GM12878 (cell line): Measurements from ENCODE around the gene RNU5B-1. TPM values are rescaled to one million over a fixed set of nuclear protein-coding genes. Genes with fewer than 3 reads are reported as not detected.

Experiments
- ATAC-seq: fragments of 200-7000 bp; cut with Tn5 transposase; 3 replicates; pipeline ENCODE4 v1.9.1; 2020; ENCODE audit warnings: mild to moderate bottlenecking, moderate library complexity
- BruUV-seq: library from RNA; stranded (reverse); fragments of 400-500 nt; replicated peaks from 2 replicates; lab custom pipeline; 2021; lab: Mats Ljungman, UMichigan
- CTCF ChIA-PET: fragments of 300-600 bp; sonication (Branson Sonifier 250); formaldehyde crosslinking; extraction: SDS; loops from one replicate; lab custom pipeline; 2021; ENCODE audit warnings: inconsistent platforms; lab: Yijun Ruan, JAX
- POLR2A ChIA-PET: fragments of 350-600 bp; formaldehyde crosslinking; extraction: SDS; loops from one replicate; lab custom pipeline; 2021; ENCODE audit warnings: inconsistent platforms; lab: Charles Lee
- RAD21 ChIA-PET: fragments of 300-600 bp; sonication (Branson Sonifier 250); formaldehyde crosslinking; loops from one replicate; lab custom pipeline; 2023; ENCODE audit warnings: antibody characterized with exemption; ENCODE audit not compliant: unreplicated experiment; lab: Charles Lee
- SMC1A ChIA-PET: fragments of 300-600 bp; sonication (Branson Sonifier 250); formaldehyde crosslinking; loops from one replicate; lab custom pipeline; 2023; ENCODE audit not compliant: unreplicated experiment, uncharacterized antibody; lab: Charles Lee
- DNase-seq: peaks from one replicate; pipeline ENCODE4 v3.0.0-alpha.2; 2011; ENCODE audit warnings: low read depth, low spot score
- FAIRE-seq: peaks from 3 replicates; lab custom pipeline; 2011; peaks lifted over from hg19 to GRCh38; lab: Jason Lieb, UNC
- H2AFZ ChIP-seq: 2 replicates; pipeline ENCODE4 v1.6.0; 2011; ENCODE audit warnings: low read depth, low read length, control low read depth; ENCODE audit not compliant: control insufficient read depth
- H3K27ac ChIP-seq: 2 replicates; pipeline ENCODE4 v1.5.1; 2011; ENCODE audit warnings: control low read depth; ENCODE audit not compliant: control insufficient read depth, insufficient read depth
- H3K27me3 ChIP-seq, 2 experiments: replicated peaks in 1 of 2; 2 replicates each; pipeline versions ENCODE4 v1.6.0 to v1.6.1; 2011; ENCODE audit warnings: low read length in 1 of 2; ENCODE audit not compliant: control insufficient read depth in 2 of 2, insufficient read depth in 2 of 2
- H3K36me3 ChIP-seq, 2 experiments: 2 replicates each; pipeline ENCODE4 v1.5.1; 2011; ENCODE audit warnings: low read length in 1 of 2; ENCODE audit not compliant: control insufficient read depth in 2 of 2, insufficient read depth in 2 of 2
- H3K4me1 ChIP-seq: 2 replicates; pipeline ENCODE4 v1.6.1; 2011; ENCODE audit warnings: mild to moderate bottlenecking, low read length, moderate library complexity, mixed read lengths; ENCODE audit not compliant: control insufficient read depth, insufficient read depth
- H3K4me2 ChIP-seq: 2 replicates; pipeline ENCODE4 v1.6.0; 2011; ENCODE audit warnings: control low read depth; ENCODE audit not compliant: control insufficient read depth, insufficient read depth
- H3K4me3 ChIP-seq: fragments of 200-600 bp; sonication (generic); 2 replicates; pipeline ENCODE4 v1.5.1; 2016
- H3K79me2 ChIP-seq: 2 replicates; pipeline ENCODE4 v1.6.0; 2011; ENCODE audit warnings: low read length; ENCODE audit not compliant: control insufficient read depth, insufficient read depth
- H3K9ac ChIP-seq: 2 replicates; pipeline ENCODE4 v1.8.0; 2011; ENCODE audit warnings: low read length, control low read depth, mixed read lengths; ENCODE audit not compliant: control insufficient read depth, insufficient read depth
- H3K9me3 ChIP-seq: replicated peaks from 3 replicates; pipeline ENCODE4 v1.5.1; 2011; ENCODE audit warnings: mild to moderate bottlenecking, low read length; ENCODE audit not compliant: control insufficient read depth, insufficient read depth
- H4K20me1 ChIP-seq: 2 replicates; pipeline ENCODE4 v1.6.0; 2011; ENCODE audit not compliant: control insufficient read depth, insufficient read depth
- ASH2L ChIP-seq: fragments of 300-600, 200-600 bp; sonication (generic); IDR thresholded peaks from 2 replicates; pipeline ENCODE4 v1.6.1; 2017; ENCODE audit warnings: low read depth, mild to moderate bottlenecking, borderline replicate concordance
- ATF7 ChIP-seq: fragments of 450-650 bp; IDR thresholded peaks from 2 replicates; pipeline ENCODE4 v1.6.1; 2016; ENCODE audit warnings: low read depth, mild to moderate bottlenecking
- BHLHE40 ChIP-seq, 2 experiments: fragments of 450-650 bp in 1 of 2; IDR thresholded peaks; 2 replicates each; pipeline ENCODE4 v1.6.1; 2011 to 2017; ENCODE audit warnings: low read depth in 2 of 2, borderline replicate concordance in 1 of 2, improper control_type of control experiment in 1 of 2, low read length in 1 of 2, mild to moderate bottlenecking in 1 of 2
- ESRRA ChIP-seq: IDR thresholded peaks from 2 replicates; pipeline ENCODE4 v1.6.1; 2012; ENCODE audit warnings: mild to moderate bottlenecking, low read length, improper control_type of control experiment
- LARP7 ChIP-seq: fragments of 450-650 bp; IDR thresholded peaks from 2 replicates; pipeline ENCODE4 v1.6.1; 2017; ENCODE audit warnings: mild to moderate bottlenecking
- PKNOX1 ChIP-seq: fragments of 450-650 bp; IDR thresholded peaks from 2 replicates; pipeline ENCODE4 v1.6.1; 2016; ENCODE audit warnings: mild to moderate bottlenecking
- PML ChIP-seq: IDR thresholded peaks from 2 replicates; pipeline ENCODE4 v1.6.1; 2012; ENCODE audit warnings: low read length, inconsistent platforms
- SMAD1 ChIP-seq: fragments of 450-650 bp; IDR thresholded peaks from 2 replicates; pipeline ENCODE4 v1.6.1; 2018; ENCODE audit warnings: mild to moderate bottlenecking, low read depth; ENCODE audit not compliant: partially characterized antibody
- TBL1XR1 ChIP-seq: IDR thresholded peaks from 2 replicates; pipeline ENCODE4 v1.6.1; 2012; ENCODE audit warnings: low read depth, low read length, improper control_type of control experiment
- YY1 ChIP-seq: IDR thresholded peaks from 2 replicates; pipeline ENCODE4 v1.6.1; 2011; ENCODE audit warnings: low read depth, mild to moderate bottlenecking, low read length
- ZNF384 ChIP-seq: IDR thresholded peaks from 2 replicates; pipeline ENCODE4 v1.6.1; 2012; ENCODE audit warnings: low read depth, mild to moderate bottlenecking, low read length, improper control_type of control experiment, borderline replicate concordance
- WGBS: methylation state at CpG from one replicate; pipeline ENCODE4 v1.1.6; 2016; ENCODE audit warnings: low lambda C conversion rate; ENCODE audit not compliant: insufficient replicate concordance, insufficient coverage; ENCODE audit errors: missing lambda C conversion rate; 5-methylcytosine and 5-hydroxymethylcytosine counted together
- in situ Hi-C: fragments of 300-500 bp; cut with MboI; formaldehyde crosslinking; loops from 9 replicates; pipeline ENCODE4 v1.14.3; 2018; ENCODE audit warnings: mixed read lengths
- intact Hi-C: fragments of 100-400 bp; cut with micrococcal nuclease; formaldehyde crosslinking; loops from one replicate; pipeline ENCODE4 v1.14.2; 2022; ENCODE audit not compliant: unreplicated experiment
- polyA plus RNA-seq, 11 experiments: library from polyadenylated mRNA; depleted of rRNA in 4 of 11; unstranded in 6 of 11; stranded (reverse) in 5 of 11; fragments of >200 nt; fragmentation: Nextera tagmentation in 4 of 11; fragmentation: Illumina TruSeq in 1 of 11; extraction: Ambion mirVana in 4 of 11; extraction: Trizol in 1 of 11; gene quantifications; 1 replicate in 1 of 11; 2 replicates in 10 of 11; pipeline versions ENCODE4 v1.2.1 to v1.2.3, GENCODE V29; 2011 to 2016; ENCODE audit warnings: inconsistent platforms in 2 of 11, missing spikeins in 2 of 11, low read depth in 1 of 11
- total RNA-seq, 4 experiments: library from RNA; depleted of rRNA in 3 of 4; stranded (reverse); fragments of >200 nt in 3 of 4; fragmentation: Illumina TruSeq in 1 of 4; extraction: Trizol in 1 of 4; gene quantifications; 2 replicates each; pipeline versions ENCODE4 v1.2.1 to v1.2.3, GENCODE V29; 2013 to 2021
- TF ChIP-seq, protein P1 (sequence below), 3 experiments: IDR thresholded peaks in 2 of 3; conservative IDR thresholded peaks in 1 of 3; 2 replicates each; pipeline ENCODE4 v1.5.1; 2011; ENCODE audit warnings: low read depth in 3 of 3, low read length in 3 of 3, mild to moderate bottlenecking in 3 of 3, control low read depth in 2 of 3, moderate library complexity in 2 of 3, inconsistent platforms in 1 of 3, mixed read lengths in 1 of 3; ENCODE audit not compliant: control insufficient read depth in 2 of 3, insufficient read depth in 1 of 3; ENCODE audit errors: extremely low read depth in 1 of 3

Gene RNU5B-1
- total and polyA plus RNA-seq, 10 of the 15 experiments (the other 5 are each of a cell fraction or from before 2014, with no cell fraction given), result 19.1 TPM; not detected in 9

DNA sequence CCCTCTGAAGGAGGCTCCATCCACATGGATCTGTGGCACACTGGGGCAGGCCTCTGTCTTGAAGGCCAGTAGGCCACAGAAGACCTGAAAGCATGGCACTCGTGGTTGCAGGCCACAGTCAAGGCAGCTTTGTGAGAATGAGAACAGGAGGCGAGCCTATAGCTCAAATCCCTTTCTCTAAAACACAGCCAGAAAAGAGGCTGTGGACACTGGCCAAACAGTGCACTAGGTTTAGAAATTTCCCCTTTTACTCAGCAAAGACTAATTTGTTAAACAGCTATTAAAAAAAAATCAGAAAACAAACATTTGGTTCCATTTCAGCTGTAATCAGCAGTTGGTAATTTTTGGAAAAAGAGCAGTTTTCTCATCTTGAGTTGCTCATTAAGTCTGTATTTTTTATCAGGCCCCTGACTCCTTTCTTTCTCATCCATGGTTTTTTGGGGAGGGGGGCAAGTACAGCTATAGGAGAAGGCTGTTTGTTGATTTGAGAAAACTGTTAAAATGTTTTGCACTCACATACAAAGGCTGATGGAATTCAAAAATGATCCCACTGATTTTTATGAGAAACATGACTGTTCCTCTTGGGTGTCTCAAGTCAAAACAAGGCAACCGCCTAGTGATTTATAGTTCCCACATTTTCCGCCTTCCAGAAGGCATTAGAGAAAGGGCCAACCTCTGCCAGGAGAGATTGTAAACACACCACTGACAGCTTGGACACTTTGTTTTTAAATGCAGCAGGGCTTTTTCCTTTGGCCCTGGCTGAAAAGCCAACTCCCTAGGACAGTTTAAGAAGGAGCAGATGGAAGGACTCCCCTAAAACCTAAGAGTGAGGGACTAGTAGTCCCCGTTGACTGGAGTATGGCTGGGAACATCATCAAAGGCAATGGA lies 45.9 kb upstream of the RNU5B-1 start (continued):
- TF ChIP-seq, protein P1, sequence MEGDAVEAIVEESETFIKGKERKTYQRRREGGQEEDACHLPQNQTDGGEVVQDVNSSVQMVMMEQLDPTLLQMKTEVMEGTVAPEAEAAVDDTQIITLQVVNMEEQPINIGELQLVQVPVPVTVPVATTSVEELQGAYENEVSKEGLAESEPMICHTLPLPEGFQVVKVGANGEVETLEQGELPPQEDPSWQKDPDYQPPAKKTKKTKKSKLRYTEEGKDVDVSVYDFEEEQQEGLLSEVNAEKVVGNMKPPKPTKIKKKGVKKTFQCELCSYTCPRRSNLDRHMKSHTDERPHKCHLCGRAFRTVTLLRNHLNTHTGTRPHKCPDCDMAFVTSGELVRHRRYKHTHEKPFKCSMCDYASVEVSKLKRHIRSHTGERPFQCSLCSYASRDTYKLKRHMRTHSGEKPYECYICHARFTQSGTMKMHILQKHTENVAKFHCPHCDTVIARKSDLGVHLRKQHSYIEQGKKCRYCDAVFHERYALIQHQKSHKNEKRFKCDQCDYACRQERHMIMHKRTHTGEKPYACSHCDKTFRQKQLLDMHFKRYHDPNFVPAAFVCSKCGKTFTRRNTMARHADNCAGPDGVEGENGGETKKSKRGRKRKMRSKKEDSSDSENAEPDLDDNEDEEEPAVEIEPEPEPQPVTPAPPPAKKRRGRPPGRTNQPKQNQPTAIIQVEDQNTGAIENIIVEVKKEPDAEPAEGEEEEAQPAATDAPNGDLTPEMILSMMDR (IDR thresholded peaks at IDR 0.05 in 2 of 3, conservative IDR thresholded peaks at IDR 0.05 in 1 of 3; ENCODE audit: control insufficient read depth in 2 of 3, extremely low read depth in 1 of 3, insufficient read depth in 1 of 3, low read depth in 3 of 3, low read length in 3 of 3), result no peak

- CTCF ChIA-PET, result interaction anchor here (0.5 to 1.0 kb wide), 2 partner anchors 61 to 215 kb away, joined by 3 read pairs; no protein-coding TSS in a partner anchor
- Histone ChIP-seq H3K79me2 (no peaks in the 10 kb centered on the region), H3K9me3 (no peaks in the 10 kb centered on the region), H3K4me3 (no peak overlapping the region), H4K20me1 (no peaks in the 10 kb centered on the region), H3K4me1 (no peaks in the 10 kb centered on the region), H3K4me2 (no peak overlapping the region), H3K36me3 (peaks cover 5 to 6% of the 10 kb centered on the region in 2 experiments), H2AFZ (no peak overlapping the region), H3K9ac (no peak overlapping the region), H3K27me3 (no peaks in the 10 kb centered on the region), H3K27ac (no peak overlapping the region)
- TF ChIP-seq SMAD1 (no peak), ATF7 (no peak), PML (no peak), BHLHE40 (IDR thresholded peaks at IDR 0.05; ENCODE audit: borderline replicate concordance in 1 of 2, low read depth in 2 of 2, low read length in 1 of 2) (no peak), TBL1XR1 (no peak), YY1 (no peak), ZNF384 (no peak), PKNOX1 (no peak), ESRRA (no peak), ASH2L (no peak), LARP7 (no peak)
- FAIRE-seq (no peak), ATAC-seq (no peak), DNase-seq (no peak)
- 96% methylated on average over 7 of the region's 7 CpGs for WGBS
- SMC1A ChIA-PET, result interaction anchor here (1.0 to 1.3 kb wide), 2 partner anchors 10 kb away, joined by 3 read pairs; no protein-coding TSS in a partner anchor
- intact Hi-C loops (no loop called here), in situ Hi-C loops (no loop called here)
- POLR2A ChIA-PET, result no interaction called here
- no TSS peak for BruUV-seq
- RAD21 ChIA-PET, result interaction anchor here (0.5 kb wide), 1 partner anchor 29 kb away, joined by 3 read pairs; no protein-coding TSS in a partner anchor
Observed at GRCh38 chr15:65259367-65259797, 45.1 kb upstream of the RNU5B-1 start.
